ENCODE measurements around the gene PLPP1. TPM values are rescaled to one million over a fixed set of nuclear protein-coding genes. Genes with fewer than 3 reads are reported as not detected.
"Not testable (repeated sequence)": the region's sequence is repeated elsewhere in the genome, so short reads cannot be mapped to it uniquely, and the experiment has no call there.

PLPP1 gene
- total RNA-seq, 4 donors from 2014 or later = 73.1 to 116 (median 89.6) TPM

DNA sequence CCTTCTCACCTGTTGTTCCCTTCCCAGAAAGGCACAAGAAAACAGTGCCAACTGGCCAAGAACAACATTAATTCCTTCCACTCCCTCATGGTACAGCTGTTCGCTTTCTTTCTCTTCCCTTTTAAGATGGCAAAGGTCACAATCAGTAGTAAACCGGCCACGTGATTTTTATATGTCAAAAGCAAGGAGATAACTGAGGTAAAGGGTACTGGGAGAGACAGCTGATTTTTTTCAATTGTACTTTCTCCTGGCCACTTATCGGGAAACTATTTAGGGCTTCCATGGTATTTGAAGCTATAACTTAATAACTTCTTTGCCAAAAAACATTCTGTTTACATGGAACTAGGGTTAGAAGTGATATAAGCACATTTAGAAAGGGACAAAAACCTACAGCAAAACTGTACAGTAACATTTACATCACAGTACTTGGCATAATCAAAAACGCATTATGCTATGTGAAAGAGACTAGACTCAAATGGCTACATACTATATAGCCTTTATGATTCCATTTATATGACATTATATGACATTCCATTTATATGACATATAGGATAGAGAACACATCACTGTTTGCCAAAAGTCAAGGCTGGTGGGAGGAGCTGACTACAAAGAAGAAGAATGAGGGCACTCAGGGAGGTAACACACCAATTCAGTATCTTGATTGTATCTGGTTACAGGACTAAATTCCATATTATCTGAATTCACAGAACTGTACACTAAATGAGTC lies 24.8 kb downstream of the PLPP1 start:
- intact Hi-C loops (cut with DNase I; ENCODE audit: low total_unique reads) = no loop called here
- no peak for TF ChIP-seq POLR2A (IDR thresholded peaks at IDR 0.05)
- TF ChIP-seq, protein P1, sequence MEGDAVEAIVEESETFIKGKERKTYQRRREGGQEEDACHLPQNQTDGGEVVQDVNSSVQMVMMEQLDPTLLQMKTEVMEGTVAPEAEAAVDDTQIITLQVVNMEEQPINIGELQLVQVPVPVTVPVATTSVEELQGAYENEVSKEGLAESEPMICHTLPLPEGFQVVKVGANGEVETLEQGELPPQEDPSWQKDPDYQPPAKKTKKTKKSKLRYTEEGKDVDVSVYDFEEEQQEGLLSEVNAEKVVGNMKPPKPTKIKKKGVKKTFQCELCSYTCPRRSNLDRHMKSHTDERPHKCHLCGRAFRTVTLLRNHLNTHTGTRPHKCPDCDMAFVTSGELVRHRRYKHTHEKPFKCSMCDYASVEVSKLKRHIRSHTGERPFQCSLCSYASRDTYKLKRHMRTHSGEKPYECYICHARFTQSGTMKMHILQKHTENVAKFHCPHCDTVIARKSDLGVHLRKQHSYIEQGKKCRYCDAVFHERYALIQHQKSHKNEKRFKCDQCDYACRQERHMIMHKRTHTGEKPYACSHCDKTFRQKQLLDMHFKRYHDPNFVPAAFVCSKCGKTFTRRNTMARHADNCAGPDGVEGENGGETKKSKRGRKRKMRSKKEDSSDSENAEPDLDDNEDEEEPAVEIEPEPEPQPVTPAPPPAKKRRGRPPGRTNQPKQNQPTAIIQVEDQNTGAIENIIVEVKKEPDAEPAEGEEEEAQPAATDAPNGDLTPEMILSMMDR (IDR thresholded peaks at IDR 0.05) = no peak
- H3K4me3 ChIP-seq (ENCODE audit: low read depth, poor library complexity, severe bottlenecking) = no peak overlapping the region
- no peak for DNase-seq (ENCODE audit: low spot score in 2 of 2)
- WGBS, 2 donors = 65 to 67% methylated on average over 5 of the region's 5 CpGs

GRCh38 chr5:55509097-55509496 lies 25.7 kb downstream of the PLPP1 start:
- intact Hi-C loops (cut with DNase I; ENCODE audit: low total_unique reads) = no loop called here
- TF ChIP-seq POLR2A (IDR thresholded peaks at IDR 0.05) = no peak
- TF ChIP-seq, protein P1 (IDR thresholded peaks at IDR 0.05) = no peak

DNA sequence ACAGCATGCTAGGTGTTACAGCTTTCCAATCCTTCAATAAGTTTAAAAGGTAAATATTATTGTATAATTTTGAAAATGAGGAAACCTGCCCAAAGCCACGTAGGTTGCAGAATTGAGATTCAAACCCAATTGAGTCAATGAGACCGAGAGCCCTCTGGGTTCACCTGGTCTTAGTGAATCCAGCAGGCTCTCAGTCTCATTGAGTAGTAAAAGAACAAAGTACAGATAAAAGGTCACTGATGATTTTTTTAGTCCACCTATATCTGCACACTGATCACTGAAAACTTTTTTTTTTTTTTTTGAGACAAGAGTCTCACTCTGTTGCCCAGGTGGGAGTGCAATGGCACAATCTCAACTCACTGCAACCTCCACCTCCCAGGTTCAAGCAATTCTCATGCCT lies 27.2 kb downstream of the PLPP1 start:
- 92 to 93% methylated on average over 2 of the region's 2 CpGs for WGBS, 2 donors
- TF ChIP-seq POLR2A (IDR thresholded peaks at IDR 0.05) = no peak
- TF ChIP-seq, protein P1 (IDR thresholded peaks at IDR 0.05) = no peak
- intact Hi-C loops (cut with DNase I; ENCODE audit: low total_unique reads) = no loop called here
- DNase-seq (ENCODE audit: low spot score in 2 of 2) = no peak
- H3K4me3 ChIP-seq (ENCODE audit: low read depth, poor library complexity, severe bottlenecking) = no peak overlapping the region

More at GRCh38 chr5:55509097-55509496, 25.7 kb downstream of the PLPP1 start:
- DNase-seq (ENCODE audit: low spot score in 2 of 2) = no peak
- 88 to 92% methylated on average over 1 of the region's 1 CpG for WGBS, 2 donors
- H3K4me3 ChIP-seq (ENCODE audit: low read depth, poor library complexity, severe bottlenecking) = no peak overlapping the region

DNA sequence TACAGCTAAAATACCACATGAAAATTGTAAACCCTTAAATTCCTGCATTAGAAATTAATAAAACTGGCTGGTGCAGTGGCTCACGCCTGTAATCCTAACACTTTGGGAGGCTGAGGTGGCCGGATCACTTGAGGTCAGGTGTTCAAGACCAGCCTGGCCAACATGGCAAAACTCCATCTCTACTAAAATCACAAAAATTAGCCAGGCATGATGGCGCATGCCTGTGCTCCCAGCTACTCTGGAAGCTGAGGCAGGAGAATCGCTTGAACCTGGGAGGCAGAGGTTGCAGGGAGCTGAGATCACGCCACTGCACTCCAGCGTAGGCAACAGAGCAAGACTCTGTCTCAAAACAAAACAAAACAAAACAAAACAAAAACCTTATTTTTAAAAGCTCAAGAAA lies 29.1 kb downstream of the PLPP1 start:
- intact Hi-C loops (cut with DNase I; ENCODE audit: low total_unique reads); DNase-seq (ENCODE audit: low spot score in 2 of 2); H3K4me3 ChIP-seq (ENCODE audit: low read depth, poor library complexity, severe bottlenecking): not testable (repeated sequence)
- WGBS, 2 donors = 83 to 85% methylated on average over 6 of the region's 6 CpGs

- 94% methylated on average over 7 of the region's 7 CpGs for WGBS, 2 donors
- intact Hi-C loops (cut with DNase I; ENCODE audit: low total_unique reads); DNase-seq (ENCODE audit: low spot score in 2 of 2): not testable (repeated sequence)
Observed at GRCh38 chr5:55503917-55504316, 30.8 kb downstream of the PLPP1 start.

DNA sequence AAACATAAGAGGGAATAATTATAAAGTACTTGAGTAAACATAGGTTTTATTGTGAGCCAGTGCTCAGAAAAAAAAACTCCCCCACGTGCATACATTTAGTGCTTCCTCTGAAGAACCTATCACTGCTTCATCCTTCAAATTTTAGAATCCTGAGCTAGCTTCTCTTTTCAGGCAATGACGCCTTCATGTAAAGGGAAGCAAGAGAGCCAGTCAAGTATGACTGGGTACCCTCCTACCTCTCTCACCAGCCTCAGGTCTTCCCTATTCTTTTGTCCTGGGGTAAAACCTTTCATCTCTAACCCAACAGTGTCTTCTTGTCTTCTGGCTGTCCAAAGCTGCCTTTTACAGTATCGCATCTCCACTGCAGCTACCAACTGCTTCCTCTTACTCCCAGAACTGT lies 32.0 kb downstream of the PLPP1 start:
- TF ChIP-seq POLR2A (IDR thresholded peaks at IDR 0.05) = no peak
- TF ChIP-seq, protein P1 (IDR thresholded peaks at IDR 0.05) = no peak
- WGBS, 2 donors = 78 to 82% methylated on average over 3 of the region's 3 CpGs
- intact Hi-C loops (cut with DNase I; ENCODE audit: low total_unique reads) = no loop called here
- no peak overlapping the region for H3K4me3 ChIP-seq (ENCODE audit: low read depth, poor library complexity, severe bottlenecking)
- DNase-seq (ENCODE audit: low spot score in 2 of 2) = no peak

More at GRCh38 chr5:55503917-55504316, 30.8 kb downstream of the PLPP1 start:
- not testable (repeated sequence) for H3K4me3 ChIP-seq (ENCODE audit: low read depth, poor library complexity, severe bottlenecking)

- intact Hi-C loops (cut with DNase I; ENCODE audit: low total_unique reads) = no loop called here
- 84 to 90% methylated on average over 2 of the region's 2 CpGs for WGBS, 2 donors
- TF ChIP-seq POLR2A (IDR thresholded peaks at IDR 0.05) = no peak
- TF ChIP-seq, protein P1 (IDR thresholded peaks at IDR 0.05) = no peak
- no peak overlapping the region for H3K4me3 ChIP-seq (ENCODE audit: low read depth, poor library complexity, severe bottlenecking)
- DNase-seq (ENCODE audit: low spot score in 2 of 2) = no peak
Observed at GRCh38 chr5:55498457-55498856, 36.3 kb downstream of the PLPP1 start.
